GM19463 (cell line): ENCODE data around the gene MRPL40.

Source experiments
- ATAC-seq: cut with Tn5 transposase; IDR thresholded peaks from one replicate; pipeline ENCODE4 v1.9.1; 2021; ENCODE audit warnings: mild to moderate bottlenecking, moderate library complexity; ENCODE audit not compliant: unreplicated experiment

MRPL40 gene

GRCh38 chr22:19432133-19432851 lies at the start of gene MRPL40:
Gene MRPL40 (plus strand): TSS chr22:19432545. CDS start chr22:19432555, 10 bp downstream.
- ATAC-seq: peak; percentile 82

GRCh38 chr22:19383292-19383691 lies 49.1 kb upstream of the MRPL40 start:
- no peak for ATAC-seq

- ATAC-seq: no peak
Measured at GRCh38 chr22:19385221-19385906, 47.0 kb upstream of the MRPL40 start.

GRCh38 chr22:19386248-19386647 lies 46.1 kb upstream of the MRPL40 start:
- ATAC-seq: no peak

GRCh38 chr22:19387038-19387437 lies 45.3 kb upstream of the MRPL40 start:
- ATAC-seq: no peak

GRCh38 chr22:19387575-19387974 lies 44.8 kb upstream of the MRPL40 start:
- no peak for ATAC-seq

- no peak for ATAC-seq
Measured at GRCh38 chr22:19393704-19394103, 38.6 kb upstream of the MRPL40 start.

GRCh38 chr22:19394274-19395050 lies 37.9 kb upstream of the MRPL40 start:
- no peak for ATAC-seq

GRCh38 chr22:19395276-19395675 lies 37.1 kb upstream of the MRPL40 start:
- no peak for ATAC-seq

GRCh38 chr22:19396561-19396933 lies 35.8 kb upstream of the MRPL40 start:
- no peak for ATAC-seq

- ATAC-seq: no peak
Measured at GRCh38 chr22:19396934-19397733, 35.2 kb upstream of the MRPL40 start.

GRCh38 chr22:19397734-19398104 lies 34.6 kb upstream of the MRPL40 start:
- ATAC-seq: no peak

- no peak for ATAC-seq
Measured at GRCh38 chr22:19398206-19398605, 34.1 kb upstream of the MRPL40 start.

- ATAC-seq: no peak
Measured at GRCh38 chr22:19398652-19399051, 33.7 kb upstream of the MRPL40 start.

- no peak for ATAC-seq
Measured at GRCh38 chr22:19400881-19401280, 31.5 kb upstream of the MRPL40 start.

GRCh38 chr22:19401483-19401882 lies 30.9 kb upstream of the MRPL40 start:
- no peak for ATAC-seq

GRCh38 chr22:19402642-19403191 lies 29.6 kb upstream of the MRPL40 start:
- ATAC-seq: no peak

- ATAC-seq: no peak
Measured at GRCh38 chr22:19404676-19405075, 27.7 kb upstream of the MRPL40 start.

- ATAC-seq: no peak
Measured at GRCh38 chr22:19405133-19405532, 27.2 kb upstream of the MRPL40 start.

- no peak for ATAC-seq
Measured at GRCh38 chr22:19405652-19406051, 26.7 kb upstream of the MRPL40 start.
